Measurements from ENCODE around the gene PPP3CA. TPM values are rescaled to one million over a fixed set of nuclear protein-coding genes. Genes with fewer than 3 reads are reported as not detected.

The PPP3CA gene
- total RNA-seq, 1 experiment from 2014 or later, result 33.8 TPM

GRCh38 chr4:100989401-100989800, 357.9 kb downstream of the PPP3CA start:
- POLR2A ChIA-PET, result no interaction called here
- Histone ChIP-seq H3K27me3 (replicated peaks; ENCODE audit: control insufficient read depth, insufficient read depth, low read length) (no peaks in the 10 kb centered on the region), H3K4me3 (ENCODE audit: low read depth, low read length) (no peak overlapping the region), H3K9me3 (no peaks in the 10 kb centered on the region), H3K4me1 (peaks cover 8% of the 10 kb centered on the region), H3K36me3 (ENCODE audit: control insufficient read depth, insufficient read depth, low read length) (no peaks in the 10 kb centered on the region)
- no peaks in the 10 kb centered on the region for H3K4me1 Mint-ChIP-seq (ENCODE audit: low read depth, unreplicated experiment)
- H3K4me3 Mint-ChIP-seq (ENCODE audit: unreplicated experiment), result no peak overlapping the region
- no peaks in the 10 kb centered on the region for H3K27me3 Mint-ChIP-seq (ENCODE audit: insufficient read depth, unreplicated experiment)
- CTCF ChIA-PET, result no interaction called here
- no peaks in the 10 kb centered on the region for H3K9me3 Mint-ChIP-seq (ENCODE audit: unreplicated experiment)
- intact Hi-C loops (cut with micrococcal nuclease; ENCODE audit: unreplicated experiment), result no loop called here
- no peaks in the 10 kb centered on the region for H3K36me3 Mint-ChIP-seq (ENCODE audit: insufficient read depth, unreplicated experiment)
- no TSS peak for BruUV-seq (replicated peaks)
- no peak for TF ChIP-seq CTCF (IDR thresholded peaks at IDR 0.05; ENCODE audit: insufficient read depth in 1 of 2, low read depth in 1 of 2, low read length in 1 of 2, severe bottlenecking in 1 of 2, unreplicated experiment in 1 of 2)
- no peak for DNase-seq
- H3K27ac Mint-ChIP-seq (ENCODE audit: unreplicated experiment), result no peak overlapping the region

- Histone ChIP-seq H3K27me3 (replicated peaks; ENCODE audit: control insufficient read depth, insufficient read depth, low read length) (no peaks in the 10 kb centered on the region), H3K4me1 (peaks cover 8% of the 10 kb centered on the region), H3K9me3 (no peaks in the 10 kb centered on the region), H3K4me3 (ENCODE audit: low read depth, low read length) (no peak overlapping the region), H3K36me3 (ENCODE audit: control insufficient read depth, insufficient read depth, low read length) (no peaks in the 10 kb centered on the region)
- intact Hi-C loops (cut with micrococcal nuclease; ENCODE audit: unreplicated experiment), result no loop called here
- TF ChIP-seq CTCF (IDR thresholded peaks at IDR 0.05; ENCODE audit: insufficient read depth in 1 of 2, low read depth in 1 of 2, low read length in 1 of 2, severe bottlenecking in 1 of 2, unreplicated experiment in 1 of 2), result no peak
- Mint-ChIP-seq H3K27ac (ENCODE audit: unreplicated experiment) (no peak overlapping the region), H3K27me3 (ENCODE audit: insufficient read depth, unreplicated experiment) (no peaks in the 10 kb centered on the region), H3K9me3 (ENCODE audit: unreplicated experiment) (no peaks in the 10 kb centered on the region), H3K4me1 (ENCODE audit: low read depth, unreplicated experiment) (no peaks in the 10 kb centered on the region), H3K36me3 (ENCODE audit: insufficient read depth, unreplicated experiment) (no peaks in the 10 kb centered on the region), H3K4me3 (ENCODE audit: unreplicated experiment) (no peak overlapping the region)
- BruUV-seq (replicated peaks), result no TSS peak
- no peak for DNase-seq
- ChIA-PET POLR2A (no interaction called here), CTCF (no interaction called here)
Observed at GRCh38 chr4:100988876-100989275, 358.4 kb downstream of the PPP3CA start.

GRCh38 chr4:100986360-100986868, 360.9 kb downstream of the PPP3CA start:
- DNase-seq, result peak in 1 of 2 experiments; percentile 2
- no peak overlapping the region for H3K4me3 ChIP-seq (ENCODE audit: low read depth, low read length)

More at GRCh38 chr4:100986360-100986868, 360.9 kb downstream of the PPP3CA start:
- Mint-ChIP-seq H3K36me3 (ENCODE audit: insufficient read depth, unreplicated experiment) (no peaks in the 10 kb centered on the region), H3K27me3 (ENCODE audit: insufficient read depth, unreplicated experiment) (no peaks in the 10 kb centered on the region), H3K27ac (ENCODE audit: unreplicated experiment) (no peak overlapping the region), H3K9me3 (ENCODE audit: unreplicated experiment) (no peaks in the 10 kb centered on the region), H3K4me3 (ENCODE audit: unreplicated experiment) (no peak overlapping the region), H3K4me1 (ENCODE audit: low read depth, unreplicated experiment) (no peaks in the 10 kb centered on the region)
- CTCF ChIA-PET, result no interaction called here
- no TSS peak for BruUV-seq (replicated peaks)
- Histone ChIP-seq H3K36me3 (ENCODE audit: control insufficient read depth, insufficient read depth, low read length) (no peaks in the 10 kb centered on the region), H3K9me3 (no peaks in the 10 kb centered on the region), H3K27me3 (replicated peaks; ENCODE audit: control insufficient read depth, insufficient read depth, low read length) (no peaks in the 10 kb centered on the region), H3K4me1 (peaks cover 8% of the 10 kb centered on the region)
- intact Hi-C loops (cut with micrococcal nuclease; ENCODE audit: unreplicated experiment), result no loop called here
- POLR2A ChIA-PET, result no interaction called here
- no peak for TF ChIP-seq CTCF (IDR thresholded peaks at IDR 0.05; ENCODE audit: insufficient read depth in 1 of 2, low read depth in 1 of 2, low read length in 1 of 2, severe bottlenecking in 1 of 2, unreplicated experiment in 1 of 2)
